Mammary epithelial cell (primary cell): ENCODE data around the gene CACNA1E.

Experiments used
- EZH2 ChIP-seq: IDR thresholded peaks from 2 replicates; pipeline ENCODE4 v1.6.1; 2012; ENCODE audit warnings: low read length, inconsistent platforms, borderline replicate concordance
- TF ChIP-seq, protein P1 (sequence below), 2 donors: IDR thresholded peaks in 1 of 2; conservative IDR thresholded peaks in 1 of 2; 2 replicates each; pipeline ENCODE4 v1.5.1; 2011 to 2012; ENCODE audit warnings: inconsistent platforms in 2 of 2, low read length in 2 of 2, mild to moderate bottlenecking in 2 of 2, control low read depth in 1 of 2, low read depth in 1 of 2; ENCODE audit not compliant: insufficient read depth in 1 of 2; ENCODE audit errors: extremely low read depth in 1 of 2

DNA sequence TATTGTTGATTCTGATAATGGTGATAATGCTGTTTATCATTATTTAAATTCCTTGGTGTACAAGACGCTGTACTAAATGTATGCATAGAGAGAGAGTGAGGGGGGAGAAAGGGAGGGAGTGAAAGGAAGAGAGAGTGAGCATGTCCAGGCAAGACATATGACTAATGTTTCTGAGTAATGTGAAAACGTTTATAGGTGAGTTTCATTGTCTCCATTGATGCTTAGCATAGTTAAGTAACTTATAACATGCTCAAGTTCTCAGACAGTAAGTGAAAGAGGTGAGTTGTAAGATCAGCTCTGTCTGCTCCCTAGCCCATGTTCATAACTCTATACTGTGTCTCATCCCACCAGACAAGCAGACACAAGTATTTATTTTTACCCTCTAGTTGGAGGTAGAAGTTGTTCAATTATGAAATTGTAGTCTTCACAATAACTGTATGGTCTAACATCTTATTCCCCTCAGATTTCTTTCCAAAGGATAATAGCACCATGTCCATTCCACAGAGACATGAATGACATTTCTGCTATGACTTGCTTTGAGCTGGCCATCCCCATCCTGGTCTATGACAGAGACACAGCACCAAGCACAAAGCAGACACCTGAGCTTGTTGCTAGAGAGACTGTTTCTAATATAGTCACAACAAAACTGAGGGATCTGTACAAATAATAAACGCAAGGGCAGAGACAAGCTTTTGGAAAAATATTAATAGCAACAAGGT, 285.1 kb downstream of the CACNA1E start:
- TF ChIP-seq, protein P1, sequence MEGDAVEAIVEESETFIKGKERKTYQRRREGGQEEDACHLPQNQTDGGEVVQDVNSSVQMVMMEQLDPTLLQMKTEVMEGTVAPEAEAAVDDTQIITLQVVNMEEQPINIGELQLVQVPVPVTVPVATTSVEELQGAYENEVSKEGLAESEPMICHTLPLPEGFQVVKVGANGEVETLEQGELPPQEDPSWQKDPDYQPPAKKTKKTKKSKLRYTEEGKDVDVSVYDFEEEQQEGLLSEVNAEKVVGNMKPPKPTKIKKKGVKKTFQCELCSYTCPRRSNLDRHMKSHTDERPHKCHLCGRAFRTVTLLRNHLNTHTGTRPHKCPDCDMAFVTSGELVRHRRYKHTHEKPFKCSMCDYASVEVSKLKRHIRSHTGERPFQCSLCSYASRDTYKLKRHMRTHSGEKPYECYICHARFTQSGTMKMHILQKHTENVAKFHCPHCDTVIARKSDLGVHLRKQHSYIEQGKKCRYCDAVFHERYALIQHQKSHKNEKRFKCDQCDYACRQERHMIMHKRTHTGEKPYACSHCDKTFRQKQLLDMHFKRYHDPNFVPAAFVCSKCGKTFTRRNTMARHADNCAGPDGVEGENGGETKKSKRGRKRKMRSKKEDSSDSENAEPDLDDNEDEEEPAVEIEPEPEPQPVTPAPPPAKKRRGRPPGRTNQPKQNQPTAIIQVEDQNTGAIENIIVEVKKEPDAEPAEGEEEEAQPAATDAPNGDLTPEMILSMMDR (conservative IDR thresholded peaks at IDR 0.05 in 1 of 2, IDR thresholded peaks at IDR 0.05 in 1 of 2; ENCODE audit: extremely low read depth in 1 of 2, insufficient read depth in 1 of 2, low read depth in 1 of 2, low read length in 2 of 2): no peak
- no peak for TF ChIP-seq EZH2
